NB4 (cell line): ENCODE data around the gene IL36G.

Experiments used
- CTCF ChIP-seq: IDR thresholded peaks from one replicate; pipeline ENCODE4 v1.5.1; 2012; ENCODE audit warnings: low read depth, low read length
- MYC ChIP-seq: IDR thresholded peaks from 2 replicates; pipeline ENCODE4 v1.6.1; 2011; ENCODE audit warnings: low read depth, low read length
- POLR2A ChIP-seq: IDR thresholded peaks from 2 replicates; pipeline ENCODE4 v1.6.1; 2011; ENCODE audit warnings: mild to moderate bottlenecking; ENCODE audit not compliant: insufficient read length; ENCODE audit errors: extremely low read depth

- no peak for TF ChIP-seq CTCF
- no peak for TF ChIP-seq MYC
- no peak for TF ChIP-seq POLR2A
Observed at GRCh38 chr2:113015655-113016054, 37.8 kb downstream of the IL36G start.
